Measurements from ENCODE around the gene RARRES1.
A peak's percentile ranks its signal among the peaks of the same experiment; 100 is the strongest.

The RARRES1 gene

DNA sequence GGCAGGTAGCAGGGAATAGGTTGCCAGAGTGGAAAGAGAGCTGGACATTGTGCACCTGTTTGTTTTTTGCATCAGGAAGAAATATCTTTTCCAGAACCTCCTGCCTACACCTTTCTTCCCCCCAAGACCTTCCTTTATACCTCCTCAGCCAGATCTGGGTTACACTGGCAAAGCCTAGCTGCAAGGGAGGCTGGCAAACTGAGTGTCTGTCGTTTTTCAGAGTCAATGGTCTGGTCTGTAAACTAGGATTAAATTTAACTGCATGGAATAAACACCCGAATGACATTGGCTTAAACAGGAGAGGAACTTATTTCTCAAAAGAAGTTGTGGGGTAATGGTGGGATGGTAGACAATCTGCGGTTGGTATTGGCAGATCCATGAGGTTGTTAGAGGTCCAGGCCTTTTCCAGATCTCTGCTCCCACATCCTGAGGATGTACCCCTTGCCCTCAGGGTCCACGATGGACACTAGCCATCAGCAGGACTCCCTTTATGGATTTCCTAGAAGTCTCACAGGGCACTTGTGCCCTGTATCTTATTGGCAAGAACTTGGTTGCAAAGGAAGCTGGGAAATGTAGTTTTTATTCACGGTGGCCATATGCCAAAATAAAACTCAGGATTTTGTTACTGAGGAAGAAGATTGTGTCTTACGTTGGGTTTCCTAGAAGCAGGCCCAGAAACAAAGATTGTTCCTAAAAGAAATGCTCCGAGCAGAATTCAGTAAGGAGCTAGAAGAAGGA is 3.2 kb upstream of the RARRES1 start:
- DNase-seq (ENCODE audit: low spot score): no peak

DNA sequence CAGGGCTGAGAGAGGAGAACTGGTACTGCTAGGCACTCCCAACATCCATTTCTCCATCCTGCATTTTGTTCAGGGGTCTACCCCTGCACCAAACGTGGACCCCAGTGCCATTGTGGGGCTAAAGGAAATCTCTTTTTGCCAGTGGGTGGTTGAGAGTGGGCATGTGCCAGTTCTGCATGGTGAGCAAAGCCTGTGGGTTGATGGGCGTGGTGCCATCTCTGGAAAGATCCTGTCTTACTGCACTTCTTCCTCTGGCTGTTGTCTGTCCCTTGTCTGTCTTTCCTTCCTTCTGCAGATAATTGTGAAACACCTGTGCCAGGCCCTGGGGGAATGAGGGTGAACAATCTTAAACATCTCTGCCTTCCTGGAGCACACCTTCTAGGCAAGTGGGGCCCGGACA is 1.4 kb upstream of the RARRES1 start:
- DNase-seq (ENCODE audit: low spot score): no peak

- no peak for DNase-seq (ENCODE audit: low spot score)
These were observed 571 bp upstream of the RARRES1 start for GRCh38 chr3:158732856-158733200.

- DNase-seq (ENCODE audit: low spot score): peak; percentile 72
These were observed 771 bp downstream of the RARRES1 start for GRCh38 chr3:158731486-158731885.

DNA sequence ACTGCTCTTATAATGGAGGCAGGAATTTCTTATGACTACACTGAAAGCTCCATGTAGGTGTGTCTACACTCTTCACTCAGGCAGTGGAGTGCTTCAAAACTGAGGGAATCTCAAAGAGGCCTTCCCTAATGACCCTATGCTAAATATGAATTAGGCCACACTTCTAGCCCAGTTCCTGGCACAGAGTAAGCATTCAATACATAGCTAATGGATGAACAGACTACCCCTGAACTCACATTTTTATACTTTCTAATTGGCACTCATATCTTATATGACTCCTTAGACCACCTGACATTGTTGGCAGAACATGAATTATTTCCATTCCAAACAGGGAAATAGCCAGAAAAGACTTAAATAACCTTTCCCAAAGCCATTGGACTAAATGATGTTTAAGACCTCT is 3.4 kb downstream of the RARRES1 start:
- DNase-seq (ENCODE audit: low spot score): no peak

DNA sequence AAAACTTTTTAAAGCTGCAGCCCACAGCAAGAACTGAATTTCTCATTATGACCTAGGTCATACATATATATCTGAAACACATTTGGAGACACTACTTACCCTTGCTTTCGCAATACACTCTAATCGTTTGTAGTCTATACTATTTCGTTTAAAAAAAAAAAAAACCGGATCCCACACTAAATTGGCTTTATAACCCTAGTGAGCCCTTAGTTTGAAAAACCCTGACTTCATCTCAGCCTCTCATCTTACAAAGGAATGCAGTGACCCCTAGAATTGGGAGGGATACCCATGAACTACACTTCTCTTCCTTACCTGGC is 4.2 kb downstream of the RARRES1 start:
- no peak for DNase-seq (ENCODE audit: low spot score)

GRCh38 chr3:158727206-158728060 is 4.8 kb downstream of the RARRES1 start:
- DNase-seq (ENCODE audit: low spot score): peak; percentile 82

DNA sequence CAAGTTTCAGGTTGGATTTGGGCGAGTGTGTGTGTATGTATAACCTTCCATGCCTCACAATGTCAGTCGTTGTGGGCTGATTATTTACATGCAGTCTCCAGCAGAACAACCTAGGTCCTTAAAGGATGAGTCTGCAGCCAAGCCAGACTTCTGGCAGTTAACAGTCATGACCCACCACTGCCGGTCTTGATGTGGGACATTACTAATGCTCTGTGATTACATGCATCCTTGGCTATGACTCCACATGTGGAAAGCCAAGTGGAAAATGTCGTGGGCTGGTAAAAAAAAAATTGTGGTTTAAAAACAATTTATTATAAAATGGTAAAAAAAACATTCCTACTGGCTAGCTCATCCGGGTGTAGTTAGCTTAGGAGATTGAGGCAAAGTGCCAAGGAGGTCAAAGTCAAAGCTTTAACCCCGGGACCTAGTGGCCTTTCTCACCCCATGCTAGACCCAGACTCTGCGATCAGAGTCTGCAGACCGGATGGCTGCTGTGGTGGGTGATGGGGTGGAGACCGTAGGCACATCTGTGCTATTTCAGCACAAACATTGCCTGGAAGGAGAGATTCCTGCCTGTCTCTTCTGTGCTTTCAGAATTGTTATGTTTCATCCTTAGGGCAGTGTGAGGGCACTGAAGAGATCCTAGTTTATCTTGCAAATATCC is 6.8 kb downstream of the RARRES1 start:
- DNase-seq (ENCODE audit: low spot score): peak; percentile 70

- DNase-seq (ENCODE audit: low spot score): no peak
These were observed 8.3 kb downstream of the RARRES1 start for GRCh38 chr3:158723991-158724390.

DNA sequence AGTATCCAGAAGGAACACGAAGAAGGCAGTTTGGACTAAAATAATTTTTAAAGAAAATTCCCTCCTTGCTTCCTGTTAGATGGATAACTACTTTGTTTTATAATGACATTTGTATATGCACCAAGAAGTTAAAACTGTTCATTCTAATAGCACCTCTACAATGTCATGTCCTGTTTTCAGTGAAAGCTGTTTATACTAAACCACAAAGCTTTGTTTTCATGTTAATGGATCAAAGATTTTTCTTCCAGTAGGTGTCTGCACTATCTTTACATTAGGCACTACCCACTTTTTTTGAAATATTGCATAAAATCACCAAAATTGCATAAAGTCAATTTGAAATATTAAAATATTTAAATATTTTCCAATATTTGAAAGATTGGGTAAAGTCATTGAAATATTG is 10.1 kb downstream of the RARRES1 start:
- DNase-seq (ENCODE audit: low spot score): no peak

- DNase-seq (ENCODE audit: low spot score): no peak
These were observed 13.6 kb downstream of the RARRES1 start for GRCh38 chr3:158718490-158719170.

GRCh38 chr3:158717576-158717975 is 14.7 kb downstream of the RARRES1 start:
- DNase-seq (ENCODE audit: low spot score): no peak

DNA sequence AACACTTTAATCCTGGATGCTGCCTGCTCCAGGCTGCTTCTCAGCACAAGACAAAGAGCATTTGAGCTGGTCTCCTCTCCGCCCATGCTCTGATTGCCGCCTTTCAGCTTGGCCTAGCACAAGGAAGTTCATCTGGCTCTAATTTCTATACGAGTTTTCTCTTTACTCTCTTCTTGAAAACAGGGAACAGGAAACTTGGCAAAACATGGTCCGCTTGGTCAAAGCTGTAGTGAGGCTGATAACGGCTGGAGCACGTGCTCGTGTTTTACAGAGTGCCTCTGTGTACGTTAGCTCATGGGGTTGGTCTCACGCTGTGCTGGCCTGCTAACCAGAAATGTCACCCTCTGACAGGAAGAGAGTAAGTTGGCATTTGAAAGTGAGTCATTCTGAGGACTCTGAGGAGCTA is 19.2 kb downstream of the RARRES1 start:
- DNase-seq (ENCODE audit: low spot score): no peak

DNA sequence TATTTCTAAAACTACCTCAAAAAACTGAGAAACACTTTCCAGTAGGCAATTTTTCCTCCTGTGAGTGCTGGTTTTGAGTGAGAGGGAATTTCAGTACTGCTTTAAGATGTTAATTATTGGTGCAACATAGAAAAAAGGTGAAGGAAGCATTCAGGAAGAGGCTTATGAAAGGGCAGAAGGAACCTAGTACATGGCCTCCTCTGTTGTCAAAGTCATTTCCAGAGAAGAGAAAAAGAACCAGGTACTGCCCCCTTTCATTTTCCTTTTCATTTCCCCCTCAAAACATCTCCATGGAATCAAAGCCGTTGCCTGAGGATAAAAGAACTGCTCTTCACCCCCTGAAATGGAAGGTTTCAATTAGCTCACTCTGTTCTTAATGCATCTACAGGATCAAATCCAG is 19.8 kb downstream of the RARRES1 start:
- no peak for DNase-seq (ENCODE audit: low spot score)

DNA sequence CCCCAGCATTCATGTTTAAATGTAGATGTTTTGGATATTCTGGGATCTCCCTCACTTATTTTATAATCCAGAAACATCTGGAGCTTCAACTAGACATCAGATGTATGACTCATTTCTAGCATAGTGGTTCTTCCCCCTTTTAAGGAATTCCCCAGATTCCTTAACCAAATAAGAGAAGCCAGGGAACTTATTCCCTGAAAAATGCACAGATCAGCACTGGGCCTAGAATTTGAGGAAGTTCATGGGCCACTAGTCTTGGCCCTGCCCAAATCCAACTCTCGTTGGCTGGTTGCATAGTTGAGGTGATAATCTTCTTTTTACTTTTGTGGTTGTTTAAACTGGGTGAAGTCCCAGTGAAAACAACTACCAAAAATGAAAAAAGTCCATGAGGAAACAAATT is 20.4 kb downstream of the RARRES1 start:
- DNase-seq (ENCODE audit: low spot score): no peak

DNA sequence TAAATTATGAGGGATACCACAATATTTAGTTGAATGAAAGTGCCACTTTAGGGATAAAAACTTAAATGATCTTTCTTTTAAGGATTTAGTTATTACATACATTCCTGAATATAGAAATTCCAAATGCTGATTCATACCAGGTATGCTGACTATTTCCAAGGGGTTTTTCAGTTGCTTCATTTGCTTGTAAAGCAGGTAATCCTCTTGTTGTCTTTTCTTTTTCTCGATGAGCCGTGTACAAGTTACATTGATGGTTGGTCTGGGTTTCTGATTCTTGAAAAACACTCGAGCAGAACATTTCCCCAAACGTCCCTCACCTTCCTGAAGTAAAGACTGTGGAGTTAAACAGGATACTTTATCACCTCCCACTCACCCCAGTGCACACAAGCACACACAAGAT is 21.7 kb downstream of the RARRES1 start:
- DNase-seq (ENCODE audit: low spot score): no peak

GRCh38 chr3:158709666-158710083 is 22.6 kb downstream of the RARRES1 start:
- DNase-seq (ENCODE audit: low spot score): no peak

DNA sequence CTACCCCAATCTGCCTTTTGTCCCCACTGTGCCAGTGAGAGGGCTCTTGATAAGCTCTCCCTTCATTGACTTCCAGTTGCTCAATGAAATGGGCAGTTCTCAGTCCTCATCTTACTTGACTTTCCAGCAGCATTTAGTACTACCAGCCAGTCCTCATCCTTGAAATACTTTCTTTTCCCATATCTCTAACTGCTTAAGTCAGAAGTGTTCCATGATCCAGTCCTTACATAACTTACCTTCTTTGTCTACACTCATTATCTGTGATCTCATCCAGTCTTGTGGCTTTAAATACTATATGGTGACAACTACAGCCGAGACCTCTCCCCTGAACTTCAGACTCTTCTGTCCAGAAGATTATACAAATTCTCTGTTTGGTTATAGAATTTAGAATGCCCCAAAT is 28.7 kb downstream of the RARRES1 start:
- no peak for DNase-seq (ENCODE audit: low spot score)

DNA sequence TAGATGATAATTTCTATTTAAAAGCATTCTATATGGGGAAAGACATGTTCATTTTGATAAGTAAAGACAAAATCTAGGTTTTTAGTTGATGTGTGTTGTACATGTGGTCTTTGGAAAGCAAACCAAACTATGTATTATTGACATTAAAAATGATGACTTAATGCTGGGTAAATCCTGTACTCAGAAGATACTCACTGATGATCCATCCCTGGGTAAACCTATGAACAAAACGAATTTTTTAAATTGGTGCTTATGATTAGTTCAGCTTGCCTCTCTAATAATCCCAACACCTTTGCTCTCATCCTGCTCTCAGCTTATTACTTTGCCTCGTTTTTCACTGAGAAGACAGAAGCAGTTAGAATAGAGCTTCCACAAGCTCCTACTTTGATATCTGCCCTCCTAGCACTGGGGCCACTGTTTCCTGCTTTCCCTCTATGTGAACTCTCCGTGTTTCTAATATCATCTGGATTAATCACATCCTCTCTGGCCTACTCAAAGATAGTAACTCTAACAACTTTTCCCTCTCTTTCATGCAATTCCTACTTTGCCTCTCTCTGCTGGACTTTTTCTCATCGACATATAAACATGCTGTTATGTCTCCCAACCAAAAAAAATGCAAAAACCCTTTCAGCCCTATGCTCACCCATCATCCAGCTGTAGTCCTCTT is 29.3 kb downstream of the RARRES1 start:
- DNase-seq (ENCODE audit: low spot score): no peak

DNA sequence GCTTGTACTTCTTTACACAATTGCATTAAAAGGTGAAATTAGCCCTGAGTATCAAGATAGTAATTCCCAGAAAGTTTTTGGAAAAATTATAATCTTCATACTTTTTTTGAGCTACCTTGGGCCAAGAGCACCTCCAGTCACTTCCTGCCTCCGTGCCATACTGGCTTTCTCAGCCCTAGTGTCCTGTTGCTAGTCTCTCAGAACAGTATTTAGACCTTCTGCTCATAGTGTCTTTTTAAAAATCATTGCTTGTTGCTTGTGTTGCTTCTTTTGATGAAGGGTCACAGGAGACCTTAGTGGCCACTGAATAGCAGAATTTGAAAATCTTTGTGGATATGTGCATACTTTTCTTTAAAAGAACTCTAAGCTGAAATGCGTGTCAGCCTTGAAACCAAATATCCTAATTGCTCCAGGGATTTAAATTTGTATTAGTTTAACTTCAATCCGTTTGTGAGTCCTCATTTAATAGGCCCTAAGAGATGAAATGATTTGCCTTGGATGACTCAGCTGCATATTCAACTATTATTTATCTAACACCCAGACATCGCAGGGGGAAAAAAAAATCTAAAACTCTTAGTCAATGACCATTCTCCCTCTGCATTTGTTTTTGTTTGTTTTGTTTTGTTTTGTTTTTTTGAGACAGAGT is 30.7 kb downstream of the RARRES1 start:
- DNase-seq (ENCODE audit: low spot score): no peak

DNA sequence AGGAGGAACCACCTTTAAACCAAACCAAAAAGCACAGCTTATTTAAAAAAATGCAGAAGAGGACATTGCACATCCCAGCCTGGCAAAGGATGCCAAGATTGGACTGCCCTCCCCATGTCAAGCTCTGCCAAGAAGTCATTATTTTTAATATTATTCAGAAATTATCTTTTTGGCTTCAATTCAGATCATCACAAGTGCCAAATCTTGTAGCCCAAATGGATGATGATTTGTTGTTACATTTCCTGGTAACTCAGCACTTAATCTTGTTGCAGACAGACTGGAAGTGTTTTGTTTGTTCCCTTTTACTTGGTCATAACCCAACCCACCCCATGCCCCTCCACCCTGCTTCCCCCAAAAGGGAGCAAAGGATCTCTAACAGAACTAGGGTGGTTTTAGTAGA is 31.7 kb downstream of the RARRES1 start:
- no peak for DNase-seq (ENCODE audit: low spot score)

DNA sequence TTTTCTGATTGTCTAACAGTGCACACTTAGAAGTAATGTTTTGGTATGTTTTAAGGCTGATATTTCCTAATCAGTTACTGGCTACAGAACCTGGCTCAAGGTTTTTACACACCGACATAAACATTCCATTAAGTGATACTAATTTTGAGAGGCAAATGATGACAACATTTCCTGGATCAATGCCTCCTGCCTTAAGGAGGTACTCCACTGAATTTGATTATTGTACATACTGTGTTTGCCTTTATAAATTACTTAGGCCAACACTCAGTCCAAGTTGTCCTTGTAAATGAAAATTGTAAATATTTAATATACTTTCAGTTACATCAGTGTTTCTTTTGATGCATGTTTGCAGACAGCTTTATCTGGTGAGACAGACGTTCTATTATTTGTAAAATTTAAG is 35.6 kb downstream of the RARRES1 start:
- no peak for DNase-seq (ENCODE audit: low spot score)

All from RKO (cell line).